ENCODE data around the gene ATP8A2.

The ATP8A2 gene

GRCh38 chr13:25633093-25633492 is 261.3 kb downstream of the ATP8A2 start:
- no peak for DNase-seq

- DNase-seq, result no peak
Measured at GRCh38 chr13:25645681-25646080, 273.9 kb downstream of the ATP8A2 start.

DNA sequence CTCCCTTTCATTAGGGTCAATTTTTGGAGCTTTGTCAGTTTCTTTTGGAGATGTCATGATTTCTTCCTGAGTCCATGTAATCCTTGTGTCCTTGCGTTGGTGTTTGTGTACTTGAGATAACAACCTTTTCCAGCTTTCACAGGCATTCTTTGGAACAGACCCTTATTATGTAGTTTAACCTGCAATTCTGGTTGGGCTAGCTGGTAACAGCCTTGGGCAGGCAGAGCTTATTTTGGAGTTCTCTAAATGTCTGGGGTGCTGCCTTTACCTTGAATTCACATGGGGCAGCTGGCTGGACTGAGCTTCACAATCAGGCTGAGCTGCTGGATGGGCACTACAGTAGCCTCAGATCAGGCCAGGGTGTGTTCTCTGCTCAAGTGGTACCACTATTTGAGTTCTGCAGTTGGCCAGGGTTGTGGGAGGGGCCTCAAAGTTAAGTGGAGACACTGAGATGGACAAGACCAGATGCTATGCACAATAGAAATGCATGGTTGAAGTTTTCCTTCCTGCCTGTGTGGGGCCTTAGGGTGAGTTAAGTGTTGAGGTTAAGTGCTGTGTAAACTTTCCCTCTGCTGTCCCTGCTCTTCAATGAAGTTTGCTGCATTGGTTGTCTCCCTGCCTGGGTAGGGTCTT is 277.3 kb downstream of the ATP8A2 start:
- DNase-seq, result no peak

DNA sequence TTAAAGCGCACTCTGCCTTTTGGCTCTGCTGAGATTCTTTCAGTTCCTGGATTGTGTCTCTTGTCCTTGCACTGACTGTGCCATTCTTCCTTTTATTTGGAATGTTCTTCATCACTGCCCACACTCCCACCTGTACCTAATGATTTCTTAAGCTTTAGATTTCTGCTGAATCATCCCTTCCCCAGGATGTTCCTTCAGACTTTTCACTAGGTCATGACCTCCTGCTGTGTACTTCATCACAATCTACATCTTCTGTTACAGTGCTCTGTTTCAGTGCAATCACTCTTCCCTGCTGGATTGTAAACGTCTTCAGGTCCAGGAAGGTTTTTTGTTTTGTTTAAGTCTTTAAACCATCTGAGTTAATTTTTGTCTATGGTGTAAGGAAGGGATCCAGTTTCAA is 281.0 kb downstream of the ATP8A2 start:
- DNase-seq, result no peak

DNA sequence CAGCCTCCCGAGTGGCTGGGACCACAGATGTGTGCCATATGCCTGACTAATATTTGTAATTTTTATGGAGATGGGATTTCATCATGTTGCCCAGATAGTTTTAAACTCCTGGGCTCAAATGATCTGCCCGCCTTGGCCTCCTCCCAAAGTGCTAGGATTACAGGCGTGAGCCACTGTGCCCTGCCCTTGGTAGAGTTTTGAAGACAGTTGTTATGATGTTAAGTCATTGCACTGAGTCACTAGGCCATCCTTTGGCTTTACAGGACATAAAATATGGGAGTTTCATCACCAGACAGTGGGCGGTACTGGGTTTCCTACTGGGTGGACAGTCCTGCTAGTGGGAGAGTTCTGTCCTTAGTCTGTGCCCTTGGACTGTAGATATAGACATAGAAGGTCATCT is 282.5 kb downstream of the ATP8A2 start:
- DNase-seq, result no peak

- no peak for DNase-seq
Measured at GRCh38 chr13:25657157-25657556, 285.4 kb downstream of the ATP8A2 start.

GRCh38 chr13:25659091-25659795 is 287.5 kb downstream of the ATP8A2 start:
- DNase-seq, result no peak

- no peak for DNase-seq
Measured at GRCh38 chr13:25660996-25661395, 289.2 kb downstream of the ATP8A2 start.

DNA sequence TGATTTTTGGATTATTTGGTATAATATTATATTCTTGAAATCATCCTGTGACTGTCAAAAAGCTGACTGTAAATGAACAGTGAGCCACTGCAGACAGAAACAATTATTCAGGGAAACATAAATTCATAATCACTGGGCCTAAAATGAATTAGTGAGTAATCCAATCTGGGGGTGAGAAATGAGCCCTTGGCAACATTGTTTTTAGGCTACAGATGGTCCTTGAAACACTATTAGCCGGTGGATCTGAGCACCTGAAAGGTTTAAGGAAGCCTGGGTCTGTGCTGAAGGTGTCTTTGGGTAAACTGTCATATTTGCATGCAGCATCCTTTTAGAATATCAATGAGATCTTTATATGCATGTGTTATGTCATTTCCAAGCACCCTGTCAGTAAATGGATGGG is 290.7 kb downstream of the ATP8A2 start:
- no peak for DNase-seq

- DNase-seq, result no peak
Measured at GRCh38 chr13:25668345-25668744, 296.6 kb downstream of the ATP8A2 start.

- DNase-seq, result no peak
Measured at GRCh38 chr13:25673711-25674110, 301.9 kb downstream of the ATP8A2 start.

GRCh38 chr13:25674371-25674770 is 302.6 kb downstream of the ATP8A2 start:
- DNase-seq, result no peak

DNA sequence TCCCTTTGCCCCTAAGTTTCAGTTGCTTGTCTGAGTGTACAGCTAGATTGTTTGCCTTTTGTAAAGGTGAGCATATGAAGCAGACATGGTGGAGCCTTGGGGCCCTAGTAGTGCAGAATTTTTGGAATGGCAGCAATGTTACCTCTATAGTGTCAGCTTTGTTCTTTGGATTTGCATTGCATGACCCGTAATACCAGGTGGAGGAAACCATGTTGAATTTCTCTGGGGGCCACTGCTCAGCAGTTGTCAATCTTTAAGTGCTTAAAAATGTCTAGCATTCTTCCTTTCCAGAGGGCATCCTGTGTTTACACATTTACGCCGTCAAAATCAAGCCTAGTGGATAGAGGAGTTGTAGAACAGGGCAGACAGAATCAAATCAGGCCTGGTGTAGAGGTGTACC is 303.3 kb downstream of the ATP8A2 start:
- DNase-seq, result no peak

- DNase-seq, result no peak
Measured at GRCh38 chr13:25677956-25678355, 306.2 kb downstream of the ATP8A2 start.

GRCh38 chr13:25678398-25678797 is 306.6 kb downstream of the ATP8A2 start:
- no peak for DNase-seq

DNA sequence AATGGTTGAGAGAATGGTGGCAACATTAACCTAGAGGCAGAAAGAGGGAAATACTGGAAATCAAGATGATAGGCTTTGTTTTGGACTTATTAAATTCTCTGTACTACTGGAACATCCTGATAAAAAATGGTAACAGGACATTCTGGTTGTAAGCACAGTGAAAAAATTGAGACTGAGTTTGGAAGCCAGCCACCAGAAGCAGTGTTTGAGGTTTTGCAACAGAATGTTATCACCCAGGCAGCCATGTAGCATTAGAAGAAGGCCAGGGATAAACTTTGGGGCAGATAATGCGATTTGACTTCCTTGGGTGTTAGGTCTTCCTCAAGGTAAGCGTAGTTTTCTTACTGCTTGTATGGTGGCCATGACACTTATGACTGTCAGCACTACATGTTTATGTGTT is 307.4 kb downstream of the ATP8A2 start:
- DNase-seq, result no peak

GRCh38 chr13:25679936-25680335 is 308.2 kb downstream of the ATP8A2 start:
- no peak for DNase-seq

- no peak for DNase-seq
Measured at GRCh38 chr13:25682276-25682675, 310.5 kb downstream of the ATP8A2 start.

DNA sequence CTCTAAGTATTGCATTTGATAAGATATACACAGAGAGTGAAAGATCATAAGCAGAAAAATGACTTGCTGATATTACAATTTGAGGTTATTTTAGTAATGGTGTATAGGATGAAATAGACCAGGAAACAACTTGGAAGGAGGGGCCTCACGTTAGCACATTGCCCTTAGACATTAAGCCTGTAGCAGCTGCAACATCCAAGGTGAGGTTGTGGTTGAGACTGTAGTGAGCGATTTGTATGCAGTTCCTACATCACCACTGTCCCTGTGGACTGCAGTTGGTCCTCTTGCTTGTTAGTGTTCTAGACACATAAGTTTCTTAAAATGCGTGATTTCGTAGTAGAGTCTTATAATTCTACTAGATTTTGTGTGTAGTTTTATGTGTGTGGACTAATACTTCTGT is 311.3 kb downstream of the ATP8A2 start:
- DNase-seq, result no peak

DNA sequence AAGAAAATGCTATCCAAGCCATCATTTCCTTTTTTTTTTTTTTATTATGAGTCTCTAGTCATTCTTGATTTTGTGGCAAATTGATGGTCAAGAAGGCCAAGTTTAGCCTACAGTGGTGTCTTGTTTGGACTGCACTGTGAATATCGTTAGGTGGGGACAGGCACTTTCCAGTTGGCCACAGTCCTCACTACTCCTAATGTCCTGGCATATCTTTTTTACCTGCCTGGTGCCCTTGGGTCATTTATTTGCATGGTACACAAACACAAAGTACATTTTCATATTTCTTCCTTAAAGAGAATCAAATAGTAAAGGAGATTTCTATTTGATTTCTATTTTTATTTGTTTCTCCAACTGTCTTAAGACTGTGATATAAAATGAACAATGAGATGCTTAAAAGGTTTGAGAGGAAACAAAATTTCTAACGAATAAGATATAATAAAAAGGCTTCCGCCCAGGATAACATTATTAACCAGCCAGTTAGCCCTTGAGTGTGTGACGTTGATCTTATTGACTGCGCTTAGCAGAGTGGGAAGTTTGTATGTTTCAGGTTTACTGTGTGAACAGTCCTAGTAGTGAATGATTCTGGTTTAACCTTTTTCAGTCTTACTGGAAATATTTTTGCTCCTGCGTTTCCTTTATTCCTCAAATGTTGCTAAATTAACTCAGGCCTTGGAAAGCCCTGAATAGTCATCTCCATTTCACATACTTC is 312.0 kb downstream of the ATP8A2 start:
- DNase-seq, result no peak

- no peak for DNase-seq
Measured at GRCh38 chr13:25684491-25684890, 312.7 kb downstream of the ATP8A2 start.

- DNase-seq, result peak; percentile 91
Measured at GRCh38 chr13:25686831-25687470, 315.2 kb downstream of the ATP8A2 start.

- peak; percentile 52 for DNase-seq
Measured at GRCh38 chr13:25687471-25688225, 315.9 kb downstream of the ATP8A2 start.
